HG03095 (cell line): ENCODE data around the gene KCNK6.
"Not testable (repeated sequence)": the region's sequence is repeated elsewhere in the genome, so short reads cannot be mapped to it uniquely, and the experiment has no call there.

Source experiments
- ATAC-seq: cut with Tn5 transposase; IDR thresholded peaks from one replicate; pipeline ENCODE4 v1.9.1; 2021; ENCODE audit warnings: moderate library complexity; ENCODE audit not compliant: unreplicated experiment

KCNK6 gene

DNA sequence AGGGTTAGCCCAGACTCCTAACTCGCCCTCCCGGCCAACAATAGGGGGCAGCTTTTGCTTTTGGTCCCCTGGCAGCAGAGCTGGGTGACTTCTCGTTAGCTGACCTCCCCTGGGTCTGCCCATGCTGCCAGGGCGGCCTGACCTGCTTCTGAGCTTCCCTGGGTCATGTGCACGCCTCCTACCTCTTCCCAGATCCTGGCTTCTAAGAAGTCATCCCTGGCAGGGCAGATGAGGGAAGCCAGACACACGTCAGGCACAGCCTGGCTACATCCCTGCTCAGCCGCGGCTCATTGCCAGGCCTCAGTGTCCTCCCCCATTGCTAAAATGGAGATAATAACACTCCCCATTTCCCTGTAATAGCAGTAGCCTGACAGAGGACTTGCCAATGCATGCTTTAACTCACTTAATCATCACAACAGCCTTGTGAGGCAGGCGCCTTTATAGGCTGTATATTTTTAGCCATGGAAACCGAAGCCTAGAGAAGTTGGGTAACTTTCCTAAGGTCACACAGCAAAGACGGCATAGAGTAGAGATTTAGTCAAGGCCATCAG, 2.1 kb downstream of the KCNK6 start:
- ATAC-seq: no peak

GRCh38 chr19:38323291-38323690, 3.6 kb downstream of the KCNK6 start:
- ATAC-seq: no peak

DNA sequence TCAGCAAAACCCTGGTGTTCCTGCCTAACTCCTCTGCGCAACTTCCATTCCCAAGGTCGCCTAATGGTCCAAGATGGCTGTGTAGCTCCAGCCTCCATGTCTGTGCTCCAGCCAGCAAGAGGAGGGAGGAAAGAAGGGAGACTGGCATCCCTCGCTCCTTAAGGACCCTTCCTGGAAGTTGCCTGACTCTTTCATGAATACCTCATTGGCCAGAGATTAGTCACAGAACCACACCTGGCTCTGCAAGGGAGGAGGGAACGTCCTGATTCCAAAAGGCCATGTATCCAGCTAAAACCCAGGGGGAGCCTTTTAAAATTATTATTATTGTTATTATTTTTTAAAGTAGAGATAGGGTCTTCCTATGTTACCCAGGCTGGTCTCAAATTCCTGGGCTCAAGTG, 4.8 kb downstream of the KCNK6 start:
- no peak for ATAC-seq

- ATAC-seq: no peak
Observed at GRCh38 chr19:38326591-38326990, 6.9 kb downstream of the KCNK6 start.

DNA sequence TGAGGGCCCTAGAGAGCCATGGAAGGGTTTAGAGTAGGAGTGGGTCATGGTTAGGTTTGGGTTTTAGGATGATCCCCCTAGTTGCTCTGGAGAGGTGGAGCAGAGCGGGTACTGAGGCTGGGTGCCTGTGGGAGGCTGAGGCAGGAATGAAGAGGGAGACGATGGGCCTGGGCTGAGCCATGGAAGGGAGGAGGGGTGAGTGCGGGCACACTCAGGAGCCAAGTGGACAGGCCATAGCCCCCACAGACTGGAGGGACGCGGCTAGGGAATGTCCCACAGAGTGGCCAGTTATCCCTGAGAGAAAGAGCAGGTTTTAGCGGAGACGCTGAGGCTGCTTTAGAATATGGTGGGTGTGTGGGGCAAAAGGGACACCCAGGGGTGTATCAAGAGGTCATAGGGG, 10.0 kb downstream of the KCNK6 start:
- ATAC-seq: no peak

- no peak for ATAC-seq
Observed at GRCh38 chr19:38331728-38332127, 12.1 kb downstream of the KCNK6 start.

DNA sequence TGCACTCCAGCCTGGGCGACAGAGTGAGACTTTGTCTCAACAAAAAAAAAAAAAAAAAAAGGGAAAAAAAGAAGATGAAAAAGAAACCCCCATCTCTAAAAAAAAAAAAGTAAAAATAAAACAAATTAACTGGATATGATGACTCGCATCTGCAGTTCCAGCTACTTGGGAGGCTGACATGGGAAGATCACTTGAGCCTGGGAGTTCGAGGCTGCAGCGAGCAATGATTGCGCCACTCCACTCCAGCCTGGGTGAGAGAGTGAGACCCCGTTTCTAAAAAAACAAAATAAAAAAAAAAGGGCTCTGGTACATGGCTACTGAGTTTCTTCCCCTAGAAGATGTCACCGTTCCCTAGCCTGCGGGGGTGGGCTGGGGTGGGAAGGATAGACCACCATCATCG, 13.6 kb downstream of the KCNK6 start:
- no peak for ATAC-seq

- ATAC-seq: peak; percentile 59
Observed at GRCh38 chr19:38335949-38336637, 16.4 kb downstream of the KCNK6 start.

DNA sequence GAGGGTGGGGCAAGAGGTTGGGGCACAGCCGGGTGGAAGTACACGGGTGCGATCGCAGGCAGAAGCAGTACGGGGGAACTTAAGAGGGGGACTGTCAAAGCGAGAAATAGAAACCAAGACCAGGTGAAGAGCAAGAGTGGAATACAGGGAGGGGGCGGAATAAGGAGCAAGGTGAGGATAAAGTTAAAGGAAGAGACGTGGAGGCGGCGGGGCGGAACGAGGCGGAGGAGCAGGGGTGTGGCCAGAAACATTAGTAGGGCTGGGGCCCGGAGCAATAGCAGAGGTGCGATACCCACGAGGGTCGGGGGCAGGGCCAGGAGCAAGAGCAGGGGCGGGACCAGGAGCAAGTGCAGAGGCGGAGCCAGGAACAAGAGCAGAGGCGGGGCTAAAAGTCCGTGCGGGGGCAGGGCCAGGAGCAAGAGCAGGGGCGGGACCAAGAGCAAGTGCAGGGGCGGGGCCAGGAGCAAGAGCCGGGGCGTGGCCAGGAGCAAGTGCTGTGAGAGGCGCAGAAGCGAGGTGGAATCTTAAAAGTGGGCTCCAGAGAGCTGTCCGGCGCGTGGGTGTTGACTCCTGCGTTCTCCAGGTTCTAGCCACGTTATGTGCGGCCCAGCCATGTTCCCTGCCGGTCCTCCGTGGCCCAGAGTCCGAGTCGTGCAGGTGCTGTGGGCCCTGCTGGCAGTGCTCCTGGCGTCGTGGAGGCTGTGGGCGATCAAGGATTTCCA, 17.2 kb downstream of the KCNK6 start:
- ATAC-seq: peak; percentile 47

DNA sequence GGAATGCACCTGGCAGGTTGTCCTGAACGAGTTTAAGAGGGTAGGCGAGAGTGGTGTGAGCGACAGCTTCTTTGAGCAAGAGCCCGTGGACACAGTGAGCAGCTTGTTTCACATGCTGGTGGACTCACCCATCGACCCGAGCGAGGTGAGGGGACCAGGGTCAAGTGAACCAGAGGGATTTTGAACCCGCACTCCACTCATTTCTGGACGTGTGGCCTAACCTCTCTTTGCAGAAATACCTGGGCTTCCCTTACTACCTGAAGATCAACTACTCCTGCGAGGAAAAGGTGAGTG, 17.7 kb downstream of the KCNK6 start:
- no peak for ATAC-seq

- not testable (repeated sequence) for ATAC-seq
Observed at GRCh38 chr19:38339011-38339410, 19.4 kb downstream of the KCNK6 start.

- ATAC-seq: no peak
Observed at GRCh38 chr19:38340927-38341326, 21.3 kb downstream of the KCNK6 start.

GRCh38 chr19:38346837-38347236, 27.2 kb downstream of the KCNK6 start:
- no peak for ATAC-seq

DNA sequence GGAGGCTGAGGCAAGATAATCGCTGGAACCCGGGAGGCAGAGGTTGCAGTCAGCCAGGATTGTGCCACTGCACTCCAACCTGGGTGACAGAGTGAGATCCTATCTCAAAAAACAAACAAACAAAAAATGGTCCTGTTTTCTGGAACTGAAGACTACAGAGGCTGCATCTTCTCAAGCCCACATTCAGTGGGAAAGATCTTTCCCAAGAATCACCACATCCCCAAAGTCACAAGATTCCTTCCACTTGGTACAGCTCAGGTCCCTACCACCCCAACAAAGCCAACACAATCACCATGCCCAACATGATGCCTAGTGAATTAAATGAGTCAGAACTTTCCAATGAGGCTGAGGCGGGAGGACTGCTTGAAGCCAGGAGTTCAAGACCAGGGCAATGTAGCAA, 31.2 kb downstream of the KCNK6 start:
- ATAC-seq: no peak

GRCh38 chr19:38351865-38352395, 32.3 kb downstream of the KCNK6 start:
- ATAC-seq: no peak

GRCh38 chr19:38352611-38353010, 33.0 kb downstream of the KCNK6 start:
- no peak for ATAC-seq

- ATAC-seq: no peak
Observed at GRCh38 chr19:38355728-38356725, 36.4 kb downstream of the KCNK6 start.

- no peak for ATAC-seq
Observed at GRCh38 chr19:38358071-38358470, 38.4 kb downstream of the KCNK6 start.

DNA sequence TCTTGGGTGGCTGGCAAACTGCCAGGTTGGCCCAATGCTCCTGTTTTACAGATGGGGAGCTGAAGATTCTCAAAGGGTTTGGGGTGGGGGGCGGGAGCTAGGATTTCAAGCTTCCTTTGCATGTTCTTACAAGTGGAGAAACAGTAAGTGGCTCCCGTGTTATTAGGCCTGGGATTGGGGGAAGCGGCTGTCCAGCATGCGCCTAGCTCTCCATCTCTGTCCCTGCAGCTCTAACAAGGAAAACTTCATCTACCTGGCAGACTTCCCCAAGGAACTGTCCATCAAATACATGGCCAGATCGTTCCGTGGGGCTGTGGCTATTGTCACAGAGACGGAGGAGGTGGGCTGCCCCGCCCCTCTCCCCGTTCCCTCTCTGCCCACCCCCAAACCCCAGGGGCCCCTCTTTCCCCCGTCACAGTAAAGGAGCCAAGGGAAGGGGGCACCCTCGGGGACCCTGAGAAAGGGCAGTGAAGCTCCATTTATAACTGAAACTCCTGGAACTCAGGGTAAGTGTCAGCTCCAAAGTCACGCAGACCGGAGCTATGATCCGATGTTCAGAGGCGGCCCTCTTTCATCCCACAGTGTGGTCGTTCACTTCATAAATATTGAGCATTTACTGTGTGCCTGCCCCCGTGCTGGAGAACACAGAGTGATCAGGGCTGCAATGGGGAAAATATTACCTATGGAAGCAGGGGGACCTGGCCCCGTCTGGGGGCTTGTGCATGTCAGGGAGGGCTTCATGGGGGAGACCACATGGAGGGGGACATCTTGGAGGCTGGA, 39.8 kb downstream of the KCNK6 start:
- ATAC-seq: no peak

DNA sequence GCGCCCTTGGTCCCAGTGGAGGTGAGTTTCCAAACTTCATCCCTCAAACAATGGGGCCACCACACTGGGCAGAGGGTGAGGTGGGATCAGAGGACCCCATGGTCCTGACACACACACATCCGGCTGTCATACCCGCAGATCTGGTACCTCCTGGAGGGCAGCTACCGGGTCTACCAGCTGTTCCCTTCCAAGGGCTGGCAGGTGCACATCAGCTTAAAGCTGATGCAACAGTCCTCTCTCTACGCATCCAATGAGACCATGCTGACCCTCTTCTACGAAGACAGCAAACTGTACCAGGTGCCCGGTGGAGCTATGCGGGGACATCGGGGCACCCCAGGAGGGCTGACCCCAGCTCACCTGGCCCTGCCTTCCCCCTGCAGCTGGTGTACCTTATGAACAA, 40.7 kb downstream of the KCNK6 start:
- no peak for ATAC-seq
